SJSA1 (cell line): Measurements from ENCODE around the gene CTIF. TPM values are rescaled to one million over a fixed set of nuclear protein-coding genes. Genes with fewer than 3 reads are reported as not detected.
"Not testable (repeated sequence)": the region's sequence is repeated elsewhere in the genome, so short reads cannot be mapped to it uniquely, and the experiment has no call there.

ENCODE experiments used
- DNase-seq, 2 experiments: peaks; one replicate each; pipeline ENCODE4 v3.0.0-alpha.2; 2015 to 2020; ENCODE audit warnings: low spot score in 2 of 2, low read depth in 1 of 2
- H3K27ac ChIP-seq: fragments of 250-450 bp; sonication (Bioruptor Pico); 2 replicates; pipeline ENCODE4 v1.5.1; 2020; ENCODE audit warnings: mild to moderate bottlenecking, moderate library complexity
- H3K27me3 ChIP-seq: fragments of 250-450 bp; sonication (Bioruptor Pico); replicated peaks from 2 replicates; pipeline ENCODE4 v1.5.1; 2020; ENCODE audit warnings: mild to moderate bottlenecking, moderate library complexity
- H3K36me3 ChIP-seq: fragments of 250-450 bp; sonication (Bioruptor Pico); 2 replicates; pipeline ENCODE4 v1.5.1; 2020; ENCODE audit warnings: mild to moderate bottlenecking
- H3K4me1 ChIP-seq: fragments of 250-450 bp; sonication (Bioruptor Pico); replicated peaks from 2 replicates; pipeline ENCODE4 v1.6.1; 2021; ENCODE audit warnings: mild to moderate bottlenecking
- H3K4me3 ChIP-seq: fragments of 250-450 bp; sonication (Bioruptor Pico); 2 replicates; pipeline ENCODE4 v1.5.1; 2020; ENCODE audit warnings: mild to moderate bottlenecking
- H3K9me3 ChIP-seq: fragments of 250-450 bp; sonication (Bioruptor Pico); replicated peaks from 2 replicates; pipeline ENCODE4 v1.5.1; 2020; ENCODE audit warnings: mild to moderate bottlenecking
- total RNA-seq: library from RNA; depleted of rRNA; stranded (reverse); fragments of >200 nt; shearing (Covaris generic); gene quantifications from 2 replicates; pipeline ENCODE4 v1.2.3, GENCODE V29; 2014; rRNA removed

Gene CTIF
- 48.2 and 91.5 TPM in 2 replicates for total RNA-seq

DNA sequence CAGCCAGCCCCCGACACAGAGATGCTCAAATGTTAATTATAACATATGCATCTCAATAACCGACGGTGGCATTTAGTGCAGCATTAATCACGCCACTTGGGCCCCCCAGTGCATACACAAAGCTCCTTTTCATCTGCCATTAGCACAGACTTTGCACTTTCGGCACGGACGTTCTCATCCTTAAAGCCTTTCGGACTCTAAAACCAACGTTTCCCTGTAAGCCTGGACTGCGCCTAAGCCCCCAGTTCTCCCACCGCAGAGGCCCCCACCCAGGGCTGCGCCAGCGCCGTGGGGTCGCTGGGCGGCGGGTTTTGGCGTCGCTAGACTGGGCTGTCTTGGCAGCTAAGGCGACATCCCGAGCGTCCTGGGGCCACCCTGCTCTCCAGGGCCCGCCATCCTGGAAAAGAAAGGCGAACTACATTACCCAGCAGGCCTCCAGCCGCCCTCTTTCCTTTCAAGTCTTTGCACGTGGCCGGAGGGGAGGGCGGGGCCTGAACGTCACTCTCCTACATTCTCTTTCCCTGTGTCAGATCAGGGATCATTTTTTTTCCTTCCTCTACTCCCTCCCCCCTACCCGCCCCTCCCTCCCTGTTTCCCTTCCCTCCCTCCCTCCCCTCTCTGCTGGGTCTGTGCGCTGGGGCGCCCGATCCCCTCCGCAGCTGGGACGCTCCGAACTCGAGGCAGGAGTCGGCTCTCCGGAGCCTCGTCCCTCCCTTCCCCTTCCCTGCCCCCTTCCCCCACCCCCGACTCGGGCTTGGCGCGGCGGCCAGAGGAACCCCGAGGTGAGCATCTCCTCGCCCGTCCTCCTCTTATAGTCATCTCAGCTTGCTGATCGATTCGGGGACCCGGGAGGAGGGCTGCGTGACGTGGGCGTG is at the start of gene CTIF:
TSS of gene CTIF (plus strand) at position 501 of the 875 bp plus-strand sequence. CDS start 80,535 bp downstream, outside the sequence.
- H3K4me3 ChIP-seq: peak within 1 kb of the TSS; percentile 79
- H3K36me3 ChIP-seq: peaks cover 42% of the 10 kb centered on the region
- H3K4me1 ChIP-seq: peaks cover 68% of the 10 kb centered on the region
- DNase-seq: peak; percentile 96 to 99
- no peaks in the 10 kb centered on the region for H3K27me3 ChIP-seq
- peak within 1 kb of the TSS; percentile 74 for H3K27ac ChIP-seq
- 0 out of 2 replicates have a peak, but pooled peaks cover 2% of the 10 kb centered on the region for H3K9me3 ChIP-seq

DNA sequence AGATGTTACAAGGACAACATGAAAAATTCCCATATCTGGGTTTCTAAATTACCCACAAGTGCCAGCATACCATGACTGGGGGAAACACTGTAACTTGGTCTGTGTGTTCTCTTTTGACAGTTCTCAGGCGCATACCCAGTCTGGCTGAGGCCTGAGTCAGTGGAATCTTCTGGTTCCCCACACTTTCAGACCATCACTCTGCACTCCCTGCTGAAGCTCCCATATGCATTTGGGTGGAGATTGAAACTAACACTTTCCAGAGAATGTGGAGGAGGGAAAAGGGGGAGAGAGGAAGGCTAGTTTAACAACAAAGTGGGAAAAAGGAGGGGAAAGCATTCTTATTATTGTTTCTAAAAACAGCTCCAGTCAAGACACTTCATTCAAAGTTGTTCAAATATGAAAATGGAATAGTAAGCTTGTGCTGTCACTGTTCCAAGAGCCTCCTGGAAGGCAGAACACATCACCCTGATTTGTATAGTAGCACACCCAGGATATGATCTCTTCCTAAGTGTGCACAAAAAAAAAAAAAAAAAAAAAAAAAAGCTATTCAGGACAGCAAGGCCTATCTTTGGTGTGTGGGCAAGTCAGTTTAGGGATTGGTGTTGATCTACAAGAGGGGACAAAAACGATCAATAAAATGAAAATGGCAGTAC is 48.1 kb upstream of the CTIF start:
- Histone ChIP-seq H3K9me3 (no peaks in the 10 kb centered on the region), H3K27ac (peak overlapping the region; percentile 3; the same call in 1 of the 2 replicates), H3K4me3 (no peak overlapping the region), H3K27me3 (no peaks in the 10 kb centered on the region), H3K36me3 (no peaks in the 10 kb centered on the region), H3K4me1 (peaks cover 58% of the 10 kb centered on the region)
- no peak for DNase-seq

DNA sequence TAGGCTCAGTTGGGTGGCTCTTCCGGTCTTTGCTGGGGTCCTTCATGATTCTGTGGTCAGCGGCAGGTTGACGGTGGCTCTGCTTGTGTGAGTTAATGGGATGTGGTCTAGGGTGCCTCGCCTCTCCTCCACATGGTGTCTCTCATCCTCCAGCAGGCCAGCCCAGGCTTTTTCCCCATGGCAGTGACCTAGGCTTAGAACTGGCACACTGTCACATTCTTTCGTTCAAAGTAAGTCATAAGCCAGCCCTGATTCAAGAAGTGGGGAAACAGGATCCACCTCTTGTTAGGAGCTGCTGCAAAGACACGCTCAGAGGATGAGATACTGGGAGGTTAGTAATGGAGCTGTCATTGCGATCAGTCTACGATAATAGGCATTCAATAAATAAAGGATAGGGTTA is 46.0 kb upstream of the CTIF start:
- Histone ChIP-seq H3K4me3 (no peak overlapping the region), H3K27ac (no peak overlapping the region), H3K27me3 (no peaks in the 10 kb centered on the region), H3K36me3 (no peaks in the 10 kb centered on the region), H3K9me3 (no peaks in the 10 kb centered on the region), H3K4me1 (peaks cover 38% of the 10 kb centered on the region)
- no peak for DNase-seq

DNA sequence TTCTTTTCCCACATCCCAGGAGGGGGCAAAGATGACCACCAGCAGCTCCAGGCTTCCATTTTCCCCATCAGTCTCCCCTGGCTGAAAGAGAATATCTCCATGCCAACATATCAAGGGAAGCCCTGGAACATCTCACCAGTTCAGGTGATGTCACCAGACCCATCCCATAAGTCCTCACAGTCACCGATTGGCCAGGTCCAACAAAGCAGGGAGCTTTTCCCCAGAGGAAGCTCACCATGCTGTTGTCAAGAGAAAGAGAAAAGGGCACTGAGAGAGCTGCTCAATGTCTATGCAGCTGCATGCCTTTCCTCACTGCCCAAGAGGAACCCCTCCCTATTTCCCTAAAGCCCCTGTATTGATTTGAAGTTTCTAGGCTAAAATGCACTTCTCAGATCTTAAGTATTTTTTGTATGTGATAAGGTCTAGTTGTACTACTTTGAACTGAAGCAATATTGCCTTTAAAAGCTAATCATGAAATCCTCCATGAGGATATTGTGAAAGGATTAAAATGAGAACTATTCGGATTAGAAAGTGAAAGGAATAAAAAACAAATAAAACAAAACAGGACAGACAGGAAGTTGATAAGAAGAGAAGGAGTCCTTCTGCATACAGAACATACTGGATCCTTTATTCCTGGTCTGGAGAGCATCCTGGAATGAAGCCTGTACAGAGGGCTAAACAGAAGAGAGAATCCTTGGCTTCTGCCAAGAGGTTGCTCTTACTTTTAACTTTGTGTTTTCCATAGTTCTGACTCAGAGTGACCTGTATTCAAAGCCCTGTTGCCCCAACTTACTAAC is 45.2 kb upstream of the CTIF start:
- H3K36me3 ChIP-seq: no peaks in the 10 kb centered on the region
- no peaks in the 10 kb centered on the region for H3K27me3 ChIP-seq
- H3K4me3 ChIP-seq: no peak overlapping the region
- H3K9me3 ChIP-seq: no peaks in the 10 kb centered on the region
- DNase-seq: no peak
- H3K27ac ChIP-seq: no peak overlapping the region
- H3K4me1 ChIP-seq: peaks cover 32% of the 10 kb centered on the region

DNA sequence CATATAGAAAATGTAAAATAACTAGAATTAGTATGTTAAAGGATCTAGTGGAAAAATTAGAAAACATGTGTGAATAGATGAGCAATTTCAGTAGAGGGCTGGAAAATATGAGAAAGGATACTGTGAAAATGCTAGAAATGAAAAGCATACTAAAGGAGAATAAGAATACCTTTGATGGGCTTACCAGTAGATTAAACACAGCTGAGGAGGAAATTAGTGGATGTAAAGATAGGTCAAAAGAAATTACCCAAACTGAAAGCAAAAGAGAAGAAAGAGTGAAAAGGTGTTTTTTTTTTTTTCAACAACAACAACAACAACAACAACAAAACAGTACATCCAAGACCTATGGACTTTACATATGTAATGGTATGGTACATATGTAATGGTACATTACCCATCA is 41.0 kb upstream of the CTIF start:
- no peak for DNase-seq
- H3K9me3 ChIP-seq: no peaks in the 10 kb centered on the region
- no peak overlapping the region for H3K4me3 ChIP-seq
- no peaks in the 10 kb centered on the region for H3K36me3 ChIP-seq
- H3K4me1 ChIP-seq: peaks cover 9% of the 10 kb centered on the region
- no peak overlapping the region for H3K27ac ChIP-seq
- no peaks in the 10 kb centered on the region for H3K27me3 ChIP-seq

DNA sequence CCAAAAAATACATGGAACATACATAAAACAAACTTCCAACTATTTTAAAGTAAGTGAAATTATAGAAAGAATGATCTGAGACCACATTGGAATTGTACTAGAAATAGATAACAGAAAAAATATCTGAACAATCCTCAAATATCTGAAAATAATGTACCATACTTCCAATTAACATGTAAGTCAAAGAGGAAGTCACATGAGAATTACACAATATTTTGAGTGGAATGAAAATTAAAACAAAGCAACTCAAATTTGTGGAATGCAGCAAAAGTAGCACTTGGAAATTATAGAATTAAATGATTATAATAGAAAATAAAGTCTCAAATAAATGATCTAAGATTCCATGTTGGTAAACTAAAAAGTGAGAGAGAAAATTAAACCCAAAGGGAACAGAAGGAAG is 38.3 kb upstream of the CTIF start:
- no peak overlapping the region for H3K27ac ChIP-seq
- H3K4me3 ChIP-seq: no peak overlapping the region
- no peaks in the 10 kb centered on the region for H3K9me3 ChIP-seq
- no peak for DNase-seq
- no peaks in the 10 kb centered on the region for H3K36me3 ChIP-seq
- no peaks in the 10 kb centered on the region for H3K27me3 ChIP-seq
- no peaks in the 10 kb centered on the region for H3K4me1 ChIP-seq

DNA sequence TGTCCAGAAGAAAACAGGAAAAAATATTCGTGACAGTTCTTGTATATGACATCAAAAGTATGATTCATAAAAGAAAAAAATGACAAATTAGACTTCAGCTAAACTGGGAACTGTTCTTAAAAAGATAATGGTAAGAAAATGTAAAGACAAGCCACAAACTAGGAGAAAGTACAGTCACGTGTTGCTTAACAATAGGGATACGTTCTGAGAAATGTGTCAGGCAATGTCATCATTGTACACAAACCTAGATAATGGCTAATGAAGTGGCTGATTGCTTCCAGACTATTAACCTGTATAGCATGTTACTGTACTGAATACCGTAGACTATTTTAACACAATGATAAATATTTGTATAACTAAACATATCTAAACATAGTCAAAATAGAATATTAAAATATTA is 35.9 kb upstream of the CTIF start:
- Histone ChIP-seq H3K27me3 (no peaks in the 10 kb centered on the region), H3K27ac (no peak overlapping the region), H3K36me3 (no peaks in the 10 kb centered on the region), H3K4me3 (no peak overlapping the region), H3K9me3 (no peaks in the 10 kb centered on the region), H3K4me1 (no peaks in the 10 kb centered on the region)
- no peak for DNase-seq

DNA sequence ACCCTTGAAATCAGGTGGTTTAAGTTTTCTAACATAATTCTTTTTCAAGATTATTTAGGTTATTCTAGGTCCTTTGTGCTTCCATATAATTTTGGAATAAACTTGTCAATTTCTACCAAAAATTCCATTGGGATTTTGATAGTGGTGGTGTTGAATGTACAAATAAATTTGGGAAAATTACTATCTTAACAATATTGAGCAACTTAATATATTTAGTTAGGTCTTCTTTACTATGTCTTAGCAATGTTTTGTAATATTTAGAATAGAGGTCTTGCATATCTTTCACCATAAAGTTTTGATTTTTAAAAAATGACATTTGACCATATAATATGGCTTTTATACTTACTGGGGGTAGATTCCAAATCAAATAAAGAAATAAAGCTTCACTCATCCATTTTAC is 34.0 kb upstream of the CTIF start:
- no peak for DNase-seq
- Histone ChIP-seq H3K4me3 (no peak overlapping the region), H3K9me3 (no peaks in the 10 kb centered on the region), H3K4me1 (no peaks in the 10 kb centered on the region), H3K27ac (no peak overlapping the region), H3K27me3 (no peaks in the 10 kb centered on the region), H3K36me3 (no peaks in the 10 kb centered on the region)

DNA sequence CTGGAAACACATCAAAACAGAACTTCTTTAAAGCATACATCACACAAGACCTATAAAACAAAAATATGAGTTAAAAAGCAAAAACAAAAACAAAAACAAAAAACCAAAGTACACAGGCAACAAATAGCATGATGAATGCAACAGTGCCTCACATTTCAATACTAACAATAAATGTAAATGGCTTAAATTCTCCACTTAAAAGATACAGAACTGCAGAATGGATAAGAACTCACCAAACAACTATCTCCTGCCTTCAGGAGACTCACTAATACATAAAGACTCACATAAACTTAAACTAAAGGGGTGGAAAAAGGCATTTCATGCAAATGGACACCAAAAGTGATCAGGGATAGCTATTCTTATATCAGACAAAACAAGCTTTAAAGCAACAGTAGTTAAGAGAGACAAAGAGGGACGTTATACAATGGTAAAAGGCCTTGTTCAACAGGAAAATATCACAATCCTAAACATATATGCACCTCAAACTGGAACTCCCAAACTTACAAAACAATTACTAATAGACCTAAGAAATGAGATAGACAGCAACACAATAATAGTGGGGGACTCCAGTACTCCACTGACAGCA is 31.8 kb upstream of the CTIF start:
- H3K9me3 ChIP-seq, H3K27me3 ChIP-seq, DNase-seq, H3K4me3 ChIP-seq, H3K4me1 ChIP-seq, H3K27ac ChIP-seq, H3K36me3 ChIP-seq: not testable (repeated sequence)

DNA sequence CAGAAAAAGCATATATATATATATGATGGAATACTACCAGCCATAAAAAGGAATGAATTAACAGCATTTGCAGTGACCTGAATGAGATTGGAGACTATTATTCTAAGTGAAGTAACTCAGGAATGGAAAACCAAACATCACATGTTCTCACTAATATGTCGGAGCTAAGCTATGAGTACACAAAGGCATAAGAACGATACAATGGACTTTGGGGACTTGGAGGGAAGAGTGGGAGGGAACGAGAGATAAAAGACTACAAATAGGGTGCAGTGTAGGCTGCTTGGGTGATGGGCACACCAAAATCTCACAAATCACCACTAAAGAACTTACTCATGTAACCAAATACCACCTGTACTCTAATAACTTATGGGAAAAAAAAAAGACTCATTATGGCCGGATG is 26.3 kb upstream of the CTIF start:
- not testable (repeated sequence) for H3K9me3 ChIP-seq, H3K4me1 ChIP-seq, H3K4me3 ChIP-seq, H3K36me3 ChIP-seq, DNase-seq, H3K27ac ChIP-seq, H3K27me3 ChIP-seq

DNA sequence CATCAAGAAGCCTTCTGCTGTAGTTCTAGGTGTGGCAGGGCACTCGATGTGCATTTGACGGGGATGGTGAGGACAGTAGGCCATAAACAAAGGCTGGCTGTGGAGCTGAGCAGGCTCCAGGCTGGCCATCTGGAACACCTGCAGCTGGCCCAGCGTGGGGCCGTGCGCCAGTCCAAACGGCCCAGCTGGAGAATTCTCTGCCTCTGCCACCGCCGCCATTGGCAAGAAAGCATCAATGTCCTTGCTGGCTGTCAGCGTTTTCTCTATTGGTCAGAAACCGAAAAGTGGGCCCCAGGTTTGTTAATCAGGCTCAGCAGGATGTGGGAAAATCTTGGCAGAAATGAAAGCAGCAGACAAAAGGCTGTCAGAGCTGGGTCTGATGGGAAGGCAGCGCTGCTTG is 24.0 kb upstream of the CTIF start:
- no peak overlapping the region for H3K4me3 ChIP-seq
- H3K27me3 ChIP-seq: no peaks in the 10 kb centered on the region
- no peaks in the 10 kb centered on the region for H3K4me1 ChIP-seq
- no peaks in the 10 kb centered on the region for H3K36me3 ChIP-seq
- no peaks in the 10 kb centered on the region for H3K9me3 ChIP-seq
- no peak overlapping the region for H3K27ac ChIP-seq
- DNase-seq: no peak

DNA sequence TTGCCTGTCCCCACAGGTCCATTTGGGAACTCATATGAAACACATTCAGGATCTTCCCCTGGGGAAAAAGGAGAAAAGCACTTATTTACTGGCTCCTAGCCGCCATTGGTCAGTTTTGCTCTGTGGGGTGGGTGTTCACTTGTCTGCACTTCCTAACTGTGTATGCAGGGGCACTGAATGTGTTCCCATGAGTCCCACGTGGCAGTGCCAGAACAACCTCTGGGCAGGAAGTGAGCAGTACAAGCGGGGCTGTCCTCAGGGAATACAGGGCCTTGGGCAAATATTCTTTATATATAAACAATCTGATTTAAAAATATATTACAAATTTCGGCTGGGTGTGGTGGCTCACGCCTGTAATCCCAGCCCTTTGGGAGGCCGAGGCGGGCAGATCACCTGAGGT is 21.8 kb upstream of the CTIF start:
- no peaks in the 10 kb centered on the region for H3K4me1 ChIP-seq
- H3K9me3 ChIP-seq: no peaks in the 10 kb centered on the region
- no peak overlapping the region for H3K27ac ChIP-seq
- no peaks in the 10 kb centered on the region for H3K36me3 ChIP-seq
- DNase-seq: no peak
- H3K4me3 ChIP-seq: no peak overlapping the region
- no peaks in the 10 kb centered on the region for H3K27me3 ChIP-seq

DNA sequence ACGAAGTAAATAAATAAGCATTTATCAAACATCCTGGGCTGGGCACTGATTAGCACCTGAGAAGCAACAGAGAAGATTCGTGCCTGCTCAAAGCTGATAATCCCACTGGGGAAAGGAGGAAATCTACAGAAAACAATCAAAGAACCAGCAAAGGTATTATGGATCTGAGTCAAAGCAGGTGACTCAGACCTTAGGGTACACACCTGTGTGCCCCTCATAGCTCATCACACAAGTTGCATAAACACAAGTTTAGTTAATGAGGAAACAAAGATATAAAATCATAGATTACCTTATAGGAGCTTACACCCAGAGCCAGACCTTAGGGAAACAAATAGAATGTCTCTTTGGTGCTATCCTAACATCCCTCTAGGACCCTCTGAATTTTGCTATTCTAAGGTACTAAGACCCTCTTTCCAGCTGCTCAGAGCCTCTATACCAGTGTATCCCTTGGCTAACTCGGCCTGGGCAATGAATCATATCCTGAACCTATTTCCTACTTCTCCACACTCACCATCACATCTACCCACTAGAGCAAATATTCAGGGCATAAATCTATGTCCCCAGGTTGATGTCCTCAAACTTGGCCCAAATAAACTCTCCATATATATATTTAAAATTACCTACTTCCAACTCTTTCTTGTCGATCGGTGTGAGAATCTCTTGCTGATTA is 19.3 kb upstream of the CTIF start:
- no peak for DNase-seq
- Histone ChIP-seq H3K4me1 (no peaks in the 10 kb centered on the region), H3K36me3 (no peaks in the 10 kb centered on the region), H3K27me3 (no peaks in the 10 kb centered on the region), H3K27ac (no peak overlapping the region), H3K9me3 (no peaks in the 10 kb centered on the region), H3K4me3 (no peak overlapping the region)
